ENCODE results near the gene CEBPE. TPM values are rescaled to one million over a fixed set of nuclear protein-coding genes. Genes with fewer than 3 reads are reported as not detected.

Gene CEBPE
- total RNA-seq, 4 donors from 2014 or later, result not detected

DNA sequence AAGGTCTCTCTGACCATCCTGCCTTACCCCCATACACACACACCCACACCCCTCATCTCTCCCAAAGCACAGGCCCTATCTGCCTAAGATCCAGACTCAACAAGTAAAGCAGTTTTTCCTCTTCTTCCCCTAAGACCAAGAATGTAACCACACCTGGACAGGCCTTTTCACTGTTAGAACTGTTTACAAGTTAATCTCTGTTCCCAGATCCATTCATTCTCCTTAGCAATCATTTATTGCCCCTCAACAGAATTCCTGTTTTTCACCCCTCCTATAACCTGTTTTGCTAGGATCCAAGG lies 12.4 kb downstream of the CEBPE start:
- intact Hi-C loops (cut with DNase I; ENCODE audit: low total_unique reads), result no loop called here
- H3K4me3 ChIP-seq (ENCODE audit: low read depth, poor library complexity, severe bottlenecking), result no peak overlapping the region
- DNase-seq (ENCODE audit: low spot score in 2 of 2), result no peak
- TF ChIP-seq, protein P1, sequence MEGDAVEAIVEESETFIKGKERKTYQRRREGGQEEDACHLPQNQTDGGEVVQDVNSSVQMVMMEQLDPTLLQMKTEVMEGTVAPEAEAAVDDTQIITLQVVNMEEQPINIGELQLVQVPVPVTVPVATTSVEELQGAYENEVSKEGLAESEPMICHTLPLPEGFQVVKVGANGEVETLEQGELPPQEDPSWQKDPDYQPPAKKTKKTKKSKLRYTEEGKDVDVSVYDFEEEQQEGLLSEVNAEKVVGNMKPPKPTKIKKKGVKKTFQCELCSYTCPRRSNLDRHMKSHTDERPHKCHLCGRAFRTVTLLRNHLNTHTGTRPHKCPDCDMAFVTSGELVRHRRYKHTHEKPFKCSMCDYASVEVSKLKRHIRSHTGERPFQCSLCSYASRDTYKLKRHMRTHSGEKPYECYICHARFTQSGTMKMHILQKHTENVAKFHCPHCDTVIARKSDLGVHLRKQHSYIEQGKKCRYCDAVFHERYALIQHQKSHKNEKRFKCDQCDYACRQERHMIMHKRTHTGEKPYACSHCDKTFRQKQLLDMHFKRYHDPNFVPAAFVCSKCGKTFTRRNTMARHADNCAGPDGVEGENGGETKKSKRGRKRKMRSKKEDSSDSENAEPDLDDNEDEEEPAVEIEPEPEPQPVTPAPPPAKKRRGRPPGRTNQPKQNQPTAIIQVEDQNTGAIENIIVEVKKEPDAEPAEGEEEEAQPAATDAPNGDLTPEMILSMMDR (IDR thresholded peaks at IDR 0.05), result no peak
- TF ChIP-seq POLR2A (IDR thresholded peaks at IDR 0.05), result no peak

DNA sequence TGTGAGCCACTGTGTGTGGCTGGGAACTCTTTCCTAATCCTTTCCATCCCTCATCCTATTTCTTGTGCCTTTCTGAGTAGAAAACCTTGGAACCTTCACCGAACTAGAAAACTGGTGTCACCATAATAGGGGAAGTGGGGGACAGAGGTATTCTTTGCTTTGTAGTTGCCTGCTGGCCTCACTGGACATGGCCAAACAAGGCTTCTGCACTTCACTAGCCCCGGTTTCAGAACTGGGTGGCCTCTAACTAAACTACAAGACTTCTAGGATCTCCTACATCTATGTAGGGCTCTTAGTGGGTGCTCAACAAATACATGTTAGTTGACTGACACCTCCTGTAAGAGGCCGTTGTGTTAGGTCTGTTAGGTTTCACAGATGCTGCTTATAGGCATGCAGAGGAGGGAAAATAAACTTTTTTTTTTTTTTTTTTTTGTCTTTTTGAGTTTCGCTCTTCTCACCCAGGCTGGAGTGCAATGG lies 13.7 kb downstream of the CEBPE start:
- intact Hi-C loops (cut with DNase I; ENCODE audit: low total_unique reads), result no loop called here
- TF ChIP-seq, protein P1 (IDR thresholded peaks at IDR 0.05), result no peak
- no peak for TF ChIP-seq POLR2A (IDR thresholded peaks at IDR 0.05)
- 88 to 96% methylated on average over 4 of the region's 4 CpGs for WGBS, 2 donors
- no peak for DNase-seq (ENCODE audit: low spot score in 2 of 2)
- no peak overlapping the region for H3K4me3 ChIP-seq (ENCODE audit: low read depth, poor library complexity, severe bottlenecking)

DNA sequence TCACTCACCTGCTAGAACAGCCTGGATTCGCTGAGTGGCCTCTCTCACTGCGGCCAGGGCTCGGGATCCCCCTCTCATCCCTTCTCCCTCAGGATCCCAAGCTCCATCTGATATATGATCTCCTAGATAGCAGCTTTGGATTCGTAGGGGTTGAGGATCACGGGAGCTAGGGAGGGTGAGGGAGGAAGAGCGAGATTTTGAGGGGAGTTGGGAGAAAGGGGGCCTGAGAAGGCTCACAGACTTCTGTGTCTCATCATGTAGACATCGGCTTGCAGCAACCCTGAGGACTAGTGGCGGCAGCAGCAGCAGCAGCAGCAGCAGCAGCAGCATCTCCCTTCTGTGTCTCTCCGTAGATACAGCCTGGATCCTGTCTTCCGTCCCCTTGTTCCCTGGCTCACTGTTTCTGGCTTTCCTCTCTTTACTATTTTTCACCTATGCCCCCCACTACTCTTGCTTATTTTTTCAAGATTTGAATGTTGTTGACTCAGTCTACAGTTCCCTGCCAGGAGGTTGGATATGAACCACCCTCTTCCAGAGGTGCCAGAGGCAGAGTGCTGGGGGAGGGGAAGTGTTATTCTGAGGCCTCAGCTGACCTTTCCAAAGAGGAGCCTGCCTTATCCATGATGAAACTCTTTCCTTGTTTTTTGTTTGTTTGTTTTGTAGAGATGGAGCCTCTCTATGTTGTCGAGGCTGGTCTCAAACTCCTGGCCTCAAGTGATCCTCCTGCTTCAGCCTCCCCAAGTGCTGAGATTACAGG lies 14.3 kb downstream of the CEBPE start, which contains the start of gene CIROP:
Gene CIROP (minus strand): TSS at position 399 of the 757 bp plus-strand sequence. CDS start 69 bp downstream, at position 330.
- TF ChIP-seq, protein P1 (IDR thresholded peaks at IDR 0.05), result no peak
- no peak for TF ChIP-seq POLR2A (IDR thresholded peaks at IDR 0.05)
- no peak within 1 kb of the TSS for H3K4me3 ChIP-seq (ENCODE audit: low read depth, poor library complexity, severe bottlenecking)
- 66 to 77% methylated on average over 11 of the region's 11 CpGs for WGBS, 2 donors
- peak in 1 of 2 donors; percentile 57 for DNase-seq (ENCODE audit: low spot score in 2 of 2)
- intact Hi-C loops (cut with DNase I; ENCODE audit: low total_unique reads), result no loop called here

DNA sequence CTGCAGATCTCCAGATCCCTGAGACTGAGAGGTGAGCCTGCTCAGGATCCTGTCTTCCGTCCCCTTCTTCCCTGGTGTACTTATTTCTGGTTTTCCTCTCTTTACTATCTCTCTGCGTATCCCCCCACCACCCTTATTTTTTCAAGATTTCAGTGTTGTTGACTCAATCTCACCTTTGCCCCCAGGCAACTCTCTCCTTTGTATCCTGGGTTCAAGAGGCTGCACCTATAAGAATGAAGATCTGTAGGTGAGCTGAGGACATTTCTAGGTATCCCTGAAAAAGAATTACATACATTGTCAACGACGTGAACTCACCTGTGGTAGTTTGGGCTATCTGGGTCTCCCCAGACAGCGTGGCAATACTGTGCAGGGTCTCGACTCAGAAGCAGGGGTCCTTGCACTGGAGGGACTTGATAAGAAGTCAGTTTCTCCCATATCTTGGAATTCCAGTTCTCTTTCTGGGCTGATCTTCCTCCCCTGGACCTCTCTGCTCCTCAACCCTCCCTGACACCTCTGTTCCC lies 14.9 kb downstream of the CEBPE start:
- intact Hi-C loops (cut with DNase I; ENCODE audit: low total_unique reads), result no loop called here
- peak in 1 of 2 donors; percentile 49 for DNase-seq (ENCODE audit: low spot score in 2 of 2)
- H3K4me3 ChIP-seq (ENCODE audit: low read depth, poor library complexity, severe bottlenecking), result no peak overlapping the region
- no peak for TF ChIP-seq POLR2A (IDR thresholded peaks at IDR 0.05)
- TF ChIP-seq, protein P1 (IDR thresholded peaks at IDR 0.05), result no peak
- WGBS, 2 donors, result 88 to 89% methylated on average over 6 of the region's 6 CpGs

DNA sequence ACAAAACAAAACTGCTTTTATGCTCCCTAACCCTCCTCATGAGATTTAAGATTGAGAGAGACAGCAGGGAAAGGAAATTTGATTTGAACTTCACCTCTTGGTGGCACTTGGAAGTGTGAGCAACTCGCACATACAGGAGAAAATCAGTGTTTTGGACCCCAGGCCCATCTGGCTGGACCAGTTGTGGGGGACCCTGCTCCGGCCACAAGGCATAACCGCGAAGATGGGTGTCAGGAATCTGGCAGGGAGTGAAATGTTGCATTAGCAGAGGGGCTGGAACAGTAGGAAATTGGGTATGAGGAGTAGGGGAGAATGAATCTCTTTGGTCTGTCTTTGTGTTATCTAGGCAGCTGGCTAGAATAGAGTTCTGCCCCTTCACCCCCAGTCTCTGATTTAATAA lies 15.5 kb downstream of the CEBPE start:
- DNase-seq (ENCODE audit: low spot score in 2 of 2), result peak in 1 of 2 donors; percentile 68
- H3K4me3 ChIP-seq (ENCODE audit: low read depth, poor library complexity, severe bottlenecking), result no peak overlapping the region
- TF ChIP-seq POLR2A (IDR thresholded peaks at IDR 0.05), result no peak
- TF ChIP-seq, protein P1 (IDR thresholded peaks at IDR 0.05), result no peak
- 93% methylated on average over 4 of the region's 4 CpGs for WGBS, 2 donors
- intact Hi-C loops (cut with DNase I; ENCODE audit: low total_unique reads), result no loop called here
